Caki2 (cell line): ENCODE data around the gene PSEN1. TPM values are rescaled to one million over a fixed set of nuclear protein-coding genes. Genes with fewer than 3 reads are reported as not detected.

Experiments
- DNase-seq: peaks from one replicate; pipeline ENCODE4 v3.0.0-alpha.2; 2015; ENCODE audit warnings: low read depth
- in situ Hi-C: cut with HindIII; loops from 2 replicates; pipeline ENCODE4 v1.10.0; 2016; ENCODE audit warnings: low sequenced_read_pairs, low pct_unique_long_range_greater_than_20kb, mixed read lengths
- total RNA-seq: library from RNA; depleted of rRNA; stranded (reverse); fragments of >200 nt; shearing (Covaris generic); gene quantifications from 2 replicates; pipeline ENCODE4 v1.2.3, GENCODE V29; 2014; ENCODE audit warnings: low replicate concordance; rRNA removed

The PSEN1 gene
- total RNA-seq: 29.1 and 38.8 TPM in 2 replicates

DNA sequence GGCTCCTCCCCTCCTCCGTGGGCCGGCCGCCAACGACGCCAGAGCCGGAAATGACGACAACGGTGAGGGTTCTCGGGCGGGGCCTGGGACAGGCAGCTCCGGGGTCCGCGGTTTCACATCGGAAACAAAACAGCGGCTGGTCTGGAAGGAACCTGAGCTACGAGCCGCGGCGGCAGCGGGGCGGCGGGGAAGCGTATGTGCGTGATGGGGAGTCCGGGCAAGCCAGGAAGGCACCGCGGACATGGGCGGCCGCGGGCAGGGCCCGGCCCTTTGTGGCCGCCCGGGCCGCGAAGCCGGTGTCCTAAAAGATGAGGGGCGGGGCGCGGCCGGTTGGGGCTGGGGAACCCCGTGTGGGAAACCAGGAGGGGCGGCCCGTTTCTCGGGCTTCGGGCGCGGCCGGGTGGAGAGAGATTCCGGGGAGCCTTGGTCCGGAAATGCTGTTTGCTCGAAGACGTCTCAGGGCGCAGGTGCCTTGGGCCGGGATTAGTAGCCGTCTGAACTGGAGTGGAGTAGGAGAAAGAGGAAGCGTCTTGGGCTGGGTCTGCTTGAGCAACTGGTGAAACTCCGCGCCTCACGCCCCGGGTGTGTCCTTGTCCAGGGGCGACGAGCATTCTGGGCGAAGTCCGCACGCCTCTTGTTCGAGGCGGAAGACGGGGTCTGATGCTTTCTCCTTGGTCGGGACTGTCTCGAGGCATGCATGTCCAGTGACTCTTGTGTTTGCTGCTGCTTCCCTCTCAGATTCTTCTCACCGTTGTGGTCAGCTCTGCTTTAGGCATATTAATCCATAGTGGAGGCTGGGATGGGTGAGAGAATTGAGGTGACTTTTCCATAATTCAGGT lies at the start of gene PSEN1:
Gene PSEN1 (plus strand): TSS at position 121 of the 839 bp plus-strand sequence. CDS start 11,513 bp downstream, outside the sequence.
- in situ Hi-C loops: no loop called here
- peak; percentile 90 for DNase-seq

DNA sequence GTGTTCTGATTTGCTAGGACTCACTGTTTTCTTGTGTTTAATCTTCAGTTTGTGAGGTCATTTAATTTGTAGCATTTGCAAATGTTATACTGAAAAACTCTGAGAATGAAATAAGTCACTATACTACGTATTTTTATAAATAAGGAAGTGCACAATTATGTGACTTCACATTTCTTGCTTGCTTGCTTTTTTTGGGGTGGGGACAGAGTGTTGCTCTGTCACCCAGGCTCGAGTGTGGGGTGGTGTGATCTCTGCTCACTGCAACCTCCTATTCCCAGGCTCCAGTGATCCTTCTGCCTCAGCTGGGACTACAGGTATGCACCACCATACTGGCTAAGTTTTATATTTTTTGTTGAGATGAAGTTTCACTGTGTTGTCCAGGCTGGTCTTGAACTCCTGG lies 45.3 kb upstream of the PSEN1 start:
- in situ Hi-C loops: no loop called here
- no peak for DNase-seq

DNA sequence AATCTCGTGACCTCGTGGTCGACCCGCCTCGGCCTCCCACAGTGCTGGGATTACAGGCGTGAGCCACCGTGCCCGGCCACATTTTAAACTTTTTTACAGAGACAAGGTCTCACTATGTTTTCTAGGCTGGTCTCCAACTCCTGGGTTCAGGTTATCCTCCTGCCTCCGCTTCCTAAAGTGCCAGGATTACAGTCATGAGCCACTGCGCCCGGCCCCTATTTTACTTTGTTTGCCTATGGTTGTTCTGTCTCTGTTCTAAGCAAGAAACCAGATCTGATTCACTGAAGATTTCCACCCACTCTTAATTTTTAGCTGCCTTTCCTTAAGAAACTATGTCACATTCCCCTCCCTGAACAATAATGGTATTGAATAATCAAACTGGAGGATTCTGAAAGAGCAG lies 38.9 kb upstream of the PSEN1 start:
- DNase-seq: no peak
- in situ Hi-C loops: no loop called here

DNA sequence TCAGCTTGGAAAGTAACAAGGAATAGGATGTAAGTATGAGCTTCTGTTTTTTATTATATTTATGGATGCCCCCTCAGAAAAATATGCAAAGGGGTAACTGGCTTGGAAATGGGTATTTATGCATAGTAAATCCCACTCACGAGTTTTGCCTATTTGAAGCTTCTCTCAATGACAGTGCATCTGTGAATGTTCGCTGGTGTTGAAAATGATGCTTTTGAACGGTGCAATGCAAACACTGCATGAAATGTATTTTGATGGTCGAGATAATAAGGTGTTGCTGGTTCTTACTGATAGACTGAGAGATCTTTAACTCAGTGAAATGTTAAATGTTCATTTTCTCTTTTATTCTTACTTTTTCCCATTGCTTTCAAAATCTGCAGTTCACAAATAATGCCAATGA lies 36.0 kb upstream of the PSEN1 start:
- in situ Hi-C loops: no loop called here
- DNase-seq: no peak

DNA sequence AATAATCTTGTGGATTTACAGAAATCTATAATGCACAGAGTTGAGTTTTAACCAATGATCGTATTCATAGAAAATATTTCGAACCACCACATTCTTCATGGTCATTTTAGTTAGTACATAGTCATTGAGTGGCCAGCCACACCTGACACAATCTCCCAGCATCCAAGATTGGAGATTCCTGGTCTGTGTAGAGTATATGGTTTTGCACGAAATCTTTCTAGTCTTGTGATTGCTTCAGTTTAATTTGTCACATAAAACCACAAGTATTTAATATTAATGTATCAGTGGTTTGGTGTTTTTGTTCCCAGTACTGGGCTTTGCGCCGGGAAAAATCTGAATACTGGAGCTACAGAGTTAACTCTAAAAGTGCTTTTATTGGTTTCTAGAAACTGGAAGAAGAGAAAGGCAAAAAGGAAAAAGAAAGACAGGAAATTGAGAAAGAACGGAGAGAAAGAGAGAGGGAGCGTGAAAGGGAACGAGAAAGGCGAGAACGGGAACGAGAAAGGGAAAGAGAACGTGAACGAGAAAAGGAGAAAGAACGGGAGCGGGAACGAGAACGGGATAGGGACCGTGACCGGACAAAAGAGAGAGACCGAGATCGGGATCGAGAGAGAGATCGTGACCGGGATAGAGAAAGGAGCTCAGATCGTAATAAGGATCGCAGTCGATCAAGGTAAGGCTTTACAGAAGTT lies 33.4 kb upstream of the PSEN1 start:
- no peak for DNase-seq
- in situ Hi-C loops: no loop called here

DNA sequence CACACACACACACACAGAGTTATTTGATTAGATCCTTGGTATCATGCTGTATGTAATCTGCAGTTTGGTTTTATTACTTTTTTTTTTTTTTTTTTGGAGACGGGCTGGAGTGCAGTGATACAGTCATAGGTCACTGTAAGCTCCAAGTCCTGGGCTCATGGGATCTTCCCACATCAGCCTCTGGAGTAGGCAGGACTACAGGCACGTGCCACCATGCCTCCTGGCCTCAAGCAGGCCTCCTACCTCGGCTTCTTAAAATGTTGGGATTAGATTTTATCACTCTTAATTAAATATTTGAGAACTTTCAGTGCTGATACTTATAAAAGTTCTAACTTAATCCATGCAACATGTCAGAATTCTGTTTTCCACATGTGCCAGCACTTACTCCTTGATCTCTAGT lies 31.3 kb upstream of the PSEN1 start:
- DNase-seq: no peak

DNA sequence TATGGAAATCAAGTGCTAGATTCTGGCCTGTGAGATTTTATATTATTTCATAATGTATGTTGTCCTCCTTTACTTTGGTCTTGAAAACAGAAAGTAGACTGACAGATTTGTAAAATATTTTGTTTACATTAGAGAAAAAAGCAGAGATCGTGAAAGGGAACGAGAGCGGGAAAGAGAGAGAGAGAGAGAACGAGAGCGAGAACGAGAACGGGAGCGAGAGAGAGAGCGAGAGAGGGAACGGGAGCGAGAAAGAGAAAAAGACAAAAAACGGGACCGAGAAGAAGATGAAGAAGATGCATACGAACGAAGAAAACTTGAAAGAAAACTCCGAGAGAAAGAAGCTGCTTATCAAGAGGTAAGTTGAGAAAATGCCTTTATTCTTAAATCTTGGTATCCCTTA lies 30.6 kb upstream of the PSEN1 start:
- in situ Hi-C loops: no loop called here

More for the DNA sequence above, 31.3 kb upstream of the PSEN1 start:
- in situ Hi-C loops: no loop called here

DNA sequence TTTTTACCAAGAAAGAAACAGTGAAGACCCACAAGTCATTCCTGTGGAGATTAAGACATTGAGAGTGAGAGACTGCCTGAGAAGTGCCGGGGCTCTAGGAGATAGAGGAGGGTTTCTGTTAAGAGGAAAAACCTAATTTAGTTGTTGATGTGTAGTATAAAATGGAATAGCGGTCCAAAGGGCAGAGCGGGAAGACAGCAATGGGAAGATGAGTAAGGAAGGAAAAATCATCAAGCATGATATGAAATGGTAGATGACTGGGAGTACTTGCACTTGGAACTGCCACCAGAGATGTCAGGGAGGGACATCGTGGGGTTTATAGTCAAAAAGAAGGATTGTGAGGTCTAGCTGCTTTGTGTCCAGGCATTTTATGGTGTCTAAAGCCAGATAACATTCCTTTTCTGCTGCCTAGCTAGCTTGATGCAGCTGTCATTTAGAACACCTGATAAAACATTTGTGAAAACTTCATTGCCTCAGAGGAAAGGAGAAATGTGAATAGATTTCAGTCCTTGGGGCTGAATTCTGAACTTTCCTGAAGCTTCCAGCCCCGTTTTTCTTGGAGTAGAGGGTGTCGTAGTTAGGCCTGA lies 20.1 kb upstream of the PSEN1 start:
- in situ Hi-C loops: no loop called here
- DNase-seq: no peak

More for the DNA sequence above, 30.6 kb upstream of the PSEN1 start:
- DNase-seq: no peak

DNA sequence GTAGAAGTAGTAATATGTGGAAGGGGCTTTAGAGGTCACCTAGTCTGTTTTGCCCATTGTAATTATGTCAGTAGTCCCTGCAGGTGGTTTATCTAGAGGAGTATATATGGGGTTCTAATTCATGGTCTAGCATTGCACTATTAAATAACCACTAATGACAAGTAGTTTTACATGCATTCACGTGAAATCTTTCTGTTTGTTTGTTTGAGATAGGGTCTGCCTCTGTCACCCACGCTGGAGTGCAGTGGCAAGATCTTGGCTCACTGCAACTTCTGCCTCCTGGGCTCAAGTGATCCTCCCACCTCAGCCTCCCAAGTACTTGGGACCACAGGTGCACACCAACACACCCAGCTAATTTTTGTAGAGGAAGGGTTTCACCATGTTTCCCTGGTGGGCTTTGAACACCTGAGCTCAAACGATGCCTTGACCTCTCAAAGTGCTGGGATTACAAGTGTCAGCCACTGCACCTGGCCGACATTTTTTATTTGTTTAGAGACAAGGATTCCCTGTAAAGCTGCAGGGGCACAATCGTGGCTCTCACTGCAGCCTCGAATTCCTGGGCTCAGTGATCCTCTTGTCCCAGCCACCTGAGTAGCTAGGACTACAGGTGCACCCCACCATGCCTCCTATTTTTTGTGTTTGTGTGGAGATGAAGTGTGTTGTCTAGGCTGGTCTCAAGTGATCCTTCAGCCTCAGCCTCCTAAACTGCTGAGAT lies 12.0 kb upstream of the PSEN1 start:
- in situ Hi-C loops: no loop called here
- no peak for DNase-seq

DNA sequence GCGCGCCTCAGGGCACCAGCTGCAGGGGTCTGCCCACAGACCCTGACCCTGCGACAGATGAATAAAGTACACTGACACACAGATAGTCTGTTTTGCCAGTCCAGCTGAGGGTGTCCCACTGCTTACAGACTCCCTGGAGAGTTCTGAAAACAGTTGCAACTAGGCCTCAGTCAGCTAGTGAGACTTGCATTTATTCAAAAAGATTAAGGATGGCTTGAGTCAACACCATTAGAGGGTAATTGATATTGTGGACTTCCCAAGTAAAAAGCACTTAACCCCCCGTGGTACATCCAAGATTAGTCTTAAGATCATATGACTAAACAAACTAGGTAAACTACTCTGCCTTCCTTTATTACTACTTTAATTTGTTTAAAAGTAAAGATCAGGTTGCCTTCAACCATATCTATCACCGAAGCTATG lies 11.1 kb upstream of the PSEN1 start:
- in situ Hi-C loops: no loop called here
- DNase-seq: no peak

DNA sequence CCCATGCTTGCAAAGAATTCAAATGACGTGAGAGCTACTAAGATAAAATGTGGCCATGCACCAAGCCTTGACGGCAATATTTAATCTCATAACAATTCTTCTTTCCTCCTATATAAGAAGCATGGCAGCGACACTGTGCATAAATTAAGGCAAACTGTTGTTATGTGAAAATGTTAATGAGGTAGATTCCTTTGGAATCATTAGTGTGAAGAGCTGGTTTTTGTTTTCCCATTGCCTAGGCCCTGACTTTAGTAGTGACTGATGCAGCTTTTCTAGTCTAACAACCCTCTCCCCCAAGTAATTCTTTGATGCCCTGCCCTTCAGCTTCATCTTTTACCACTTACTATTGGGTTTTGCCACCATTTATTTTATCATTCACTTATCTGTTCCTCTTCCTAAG lies 10.6 kb upstream of the PSEN1 start:
- in situ Hi-C loops: no loop called here

DNA sequence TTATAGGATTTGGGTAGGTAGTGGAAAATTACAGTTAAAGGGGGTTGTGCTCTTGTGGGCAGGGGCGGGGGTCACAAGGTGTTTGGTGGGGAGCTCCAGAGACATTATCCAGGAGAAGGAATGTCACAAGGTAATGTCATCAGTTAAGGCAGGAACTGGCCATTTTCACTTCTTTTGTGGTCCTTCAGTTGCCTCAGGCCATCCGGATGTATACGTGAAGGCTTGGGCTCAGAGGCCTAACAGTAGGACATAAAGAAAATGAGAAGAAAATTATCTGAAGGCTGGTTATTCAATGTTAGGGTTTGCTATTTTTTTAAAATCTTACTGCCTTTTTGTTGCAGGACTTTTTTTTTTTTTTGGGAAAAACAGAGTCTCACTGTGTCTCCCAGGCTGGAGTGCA lies 2.5 kb upstream of the PSEN1 start:
- in situ Hi-C loops: no loop called here
- DNase-seq: no peak

More for the DNA sequence above, 10.6 kb upstream of the PSEN1 start:
- DNase-seq: no peak

DNA sequence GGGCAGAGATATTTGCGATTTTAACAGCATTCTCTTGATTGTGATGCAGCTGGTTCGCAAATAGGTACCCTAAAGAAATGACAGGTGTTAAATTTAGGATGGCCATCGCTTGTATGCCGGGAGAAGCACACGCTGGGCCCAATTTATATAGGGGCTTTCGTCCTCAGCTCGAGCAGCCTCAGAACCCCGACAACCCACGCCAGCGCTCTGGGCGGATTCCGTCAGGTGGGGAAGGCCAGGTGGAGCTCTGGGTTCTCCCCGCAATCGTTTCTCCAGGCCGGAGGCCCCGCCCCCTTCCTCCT lies 271 bp upstream of the PSEN1 start:
- DNase-seq: no peak
- in situ Hi-C loops: no loop called here

DNA sequence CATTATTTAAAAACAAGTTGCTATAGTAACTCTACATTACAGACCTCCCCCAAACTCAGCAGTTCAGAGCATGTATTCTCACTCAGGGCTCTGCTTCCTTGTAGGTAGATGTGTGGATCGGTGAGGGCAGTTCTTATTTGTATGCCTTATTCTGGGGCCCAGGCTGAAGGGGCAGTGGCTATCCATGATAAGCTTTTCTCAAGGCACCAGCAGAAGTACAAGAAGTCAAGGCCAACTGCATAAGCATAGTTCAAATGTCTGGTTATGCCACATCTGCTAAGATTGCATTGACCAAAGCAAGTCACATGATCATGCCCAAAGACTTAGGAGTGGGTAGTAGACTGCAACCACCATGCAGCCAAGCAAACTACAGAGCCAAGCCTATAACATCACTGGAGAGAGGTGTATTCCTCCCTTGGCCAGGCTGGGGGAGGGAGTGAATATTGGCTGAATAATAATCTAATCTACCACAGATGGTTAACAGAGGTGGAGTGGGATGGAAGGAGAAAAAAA lies 4.6 kb downstream of the PSEN1 start:
- in situ Hi-C loops: no loop called here

DNA sequence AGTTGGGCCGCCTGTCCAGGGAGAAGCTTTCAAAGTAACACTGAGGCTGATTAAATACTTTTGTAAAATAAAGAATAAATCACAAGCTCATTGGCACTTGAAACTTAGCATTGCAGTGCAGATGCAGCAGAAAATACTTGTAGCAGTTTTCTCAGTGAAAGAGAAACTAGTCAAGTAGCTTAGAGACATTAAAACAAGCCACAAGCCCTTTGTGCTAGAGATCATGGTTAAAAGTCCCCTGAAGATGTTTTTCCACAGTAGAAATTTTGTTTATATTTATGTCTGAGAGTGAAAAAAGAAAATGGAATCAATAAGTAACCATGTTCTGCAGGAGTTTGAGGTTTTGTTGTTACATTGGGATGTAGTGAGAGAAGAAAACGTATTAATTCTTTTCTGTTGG lies 5.9 kb downstream of the PSEN1 start:
- DNase-seq: no peak

More for the DNA sequence above, 4.6 kb downstream of the PSEN1 start:
- DNase-seq: no peak

DNA sequence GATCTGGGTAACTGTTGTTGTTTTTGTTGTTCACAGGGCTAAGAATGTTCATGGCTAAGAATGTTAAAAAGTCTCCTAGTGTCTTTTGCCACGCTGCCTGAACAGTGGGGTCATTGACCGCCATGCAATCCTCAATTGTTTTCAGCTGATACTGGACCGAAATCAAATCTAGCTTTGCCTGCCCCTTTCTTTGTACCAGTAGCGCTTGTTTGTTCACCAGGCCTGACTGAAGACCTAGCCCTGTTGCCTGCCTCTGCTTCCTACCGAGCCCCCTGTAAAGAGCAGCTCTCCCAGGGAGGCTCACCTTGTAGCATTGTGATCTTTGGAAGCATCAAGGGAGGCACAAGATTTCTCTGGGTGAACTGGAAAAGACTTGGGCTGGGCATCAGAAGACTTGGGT lies 6.7 kb downstream of the PSEN1 start:
- in situ Hi-C loops: no loop called here

More for the DNA sequence above, 5.9 kb downstream of the PSEN1 start:
- in situ Hi-C loops: no loop called here

DNA sequence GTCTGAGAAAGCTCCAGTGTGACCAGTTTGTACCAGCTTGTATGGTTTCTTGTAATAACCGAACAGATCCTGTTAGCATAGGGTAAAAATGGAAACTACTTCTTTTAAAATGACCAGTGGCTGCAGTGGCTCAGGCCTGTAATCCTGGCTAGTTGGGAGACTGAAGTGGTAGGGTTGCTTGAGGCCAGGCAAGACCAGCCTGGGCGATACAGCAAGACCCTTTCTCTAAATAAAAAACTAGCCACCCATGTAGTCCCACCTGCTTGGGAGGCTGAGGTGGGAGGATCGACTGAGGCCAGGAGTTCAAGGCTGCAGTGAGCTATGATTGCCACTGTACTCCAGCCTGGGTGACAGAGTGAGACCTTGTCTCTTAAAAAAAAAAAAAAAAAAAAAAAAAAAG lies 7.3 kb downstream of the PSEN1 start:
- no peak for DNase-seq
- in situ Hi-C loops: no loop called here

More for the DNA sequence above, 6.7 kb downstream of the PSEN1 start:
- DNase-seq: no peak

DNA sequence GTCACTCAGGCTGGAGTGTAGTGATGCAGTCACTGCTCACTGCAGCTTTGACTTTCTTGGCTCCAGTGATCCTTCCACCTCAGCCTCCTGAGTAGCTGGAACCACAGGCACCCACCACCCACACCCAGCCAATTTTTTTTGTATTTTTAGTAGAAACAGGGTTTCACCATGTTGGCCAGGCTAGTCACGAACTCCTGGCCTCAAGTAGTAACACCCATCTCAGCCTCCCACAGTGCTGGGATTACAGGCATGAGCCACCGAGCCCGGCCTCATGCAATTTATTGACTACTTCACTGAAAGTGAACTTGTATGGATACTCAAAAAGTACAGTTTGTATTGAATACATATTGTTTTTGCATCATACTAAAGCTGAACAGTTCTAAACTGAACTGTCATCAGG lies 9.1 kb downstream of the PSEN1 start:
- no peak for DNase-seq
- in situ Hi-C loops: no loop called here
